OCI-LY7 (cell line): ENCODE results near the gene SYNDIG1L. TPM values are rescaled to one million over a fixed set of nuclear protein-coding genes. Genes with fewer than 3 reads are reported as not detected.
"Not testable (repeated sequence)": the region's sequence is repeated elsewhere in the genome, so short reads cannot be mapped to it uniquely, and the experiment has no call there.

Source experiments
- BruUV-seq: library from RNA; stranded (reverse); fragments of 400-500 nt; replicated peaks from 2 replicates; lab custom pipeline; 2021; lab: Mats Ljungman, UMichigan
- CTCF ChIA-PET: fragments of 300-600 bp; sonication (Branson Sonifier 250); formaldehyde crosslinking; loops from one replicate; lab custom pipeline; 2022; ENCODE audit warnings: antibody characterized with exemption; ENCODE audit not compliant: unreplicated experiment; lab: Charles Lee
- POLR2A ChIA-PET: fragments of 300-600 bp; sonication (Branson Sonifier 250); formaldehyde crosslinking; loops from one replicate; lab custom pipeline; 2022; ENCODE audit warnings: antibody characterized with exemption; lab: Charles Lee
- DNase-seq: peaks from one replicate; pipeline ENCODE4 v3.0.0-alpha.2; 2015; ENCODE audit warnings: low spot score
- H2AFZ ChIP-seq: fragments of 200-600 bp; sonication (generic), shearing (Covaris generic); 2 replicates; pipeline ENCODE4 v1.6.1; 2014; ENCODE audit warnings: mild to moderate bottlenecking, antibody characterized with exemption, low read length, moderate library complexity
- H3K27ac ChIP-seq: fragments of 200-600 bp; sonication (generic); 2 replicates; pipeline ENCODE4 v1.5.1; 2014; ENCODE audit warnings: mixed run types, low read depth, mild to moderate bottlenecking, moderate library complexity, low read length, inconsistent platforms; ENCODE audit not compliant: poor library complexity, severe bottlenecking
- H3K36me3 ChIP-seq: fragments of 200-600 bp; sonication (generic); 2 replicates; pipeline ENCODE4 v1.6.1; 2014; ENCODE audit warnings: mild to moderate bottlenecking, antibody characterized with exemption, low read length, moderate library complexity, mixed read lengths; ENCODE audit not compliant: insufficient read depth
- H3K4me1 ChIP-seq: fragments of 200-600 bp; sonication (generic); 2 replicates; pipeline ENCODE4 v1.5.1; 2014; ENCODE audit warnings: mild to moderate bottlenecking, low read length; ENCODE audit not compliant: insufficient read depth, poor library complexity, severe bottlenecking
- H3K4me2 ChIP-seq: fragments of 200-600 bp; sonication (generic); 2 replicates; pipeline ENCODE4 v1.6.1; 2014; ENCODE audit warnings: mild to moderate bottlenecking, low read length
- H3K4me3 ChIP-seq: fragments of 200-600 bp; sonication (generic); 2 replicates; pipeline ENCODE4 v1.5.1; 2014; ENCODE audit warnings: mild to moderate bottlenecking, low read depth, low read length; ENCODE audit not compliant: poor library complexity, severe bottlenecking
- H3K79me2 ChIP-seq: fragments of 200-600 bp; sonication (generic); 2 replicates; pipeline ENCODE4 v1.6.1; 2016; ENCODE audit warnings: low read depth, mild to moderate bottlenecking, low read length, moderate library complexity, mixed read lengths; ENCODE audit not compliant: insufficient read depth
- H3K9me2 ChIP-seq: fragments of 200-600 bp; sonication (generic); 2 replicates; pipeline ENCODE4 v1.6.1; 2016; ENCODE audit warnings: mild to moderate bottlenecking, low read length, mixed read lengths; ENCODE audit not compliant: insufficient read depth
- H3K9me3 ChIP-seq: fragments of 200-600 bp; sonication (generic); 2 replicates; pipeline ENCODE4 v1.6.1; 2014; ENCODE audit warnings: mild to moderate bottlenecking, mixed run types, low read length, mixed read lengths
- H4K20me1 ChIP-seq: fragments of 200-600 bp; sonication (generic); 2 replicates; pipeline ENCODE4 v1.6.1; 2014; ENCODE audit warnings: mild to moderate bottlenecking, antibody characterized with exemption, low read length, moderate library complexity, mixed read lengths; ENCODE audit not compliant: insufficient read depth
- CTCF ChIP-seq: fragments of 200-600 bp; sonication (generic); conservative IDR thresholded peaks from 2 replicates; pipeline ENCODE4 v1.5.1; 2014; ENCODE audit warnings: mild to moderate bottlenecking, antibody characterized with exemption, low read length, moderate library complexity, mixed read lengths
- EZH2phosphoT487 ChIP-seq: fragments of 200-600 bp; sonication (generic); IDR thresholded peaks from 2 replicates; pipeline ENCODE4 v1.6.1; 2018; ENCODE audit warnings: low read depth, borderline replicate concordance, mild to moderate bottlenecking, mixed run types, antibody characterized with exemption, low read length, moderate library complexity, mixed read lengths
- intact Hi-C: fragments of 100-400 bp; cut with micrococcal nuclease; formaldehyde crosslinking; loops from one replicate; pipeline ENCODE4 v1.10.0; 2022; ENCODE audit not compliant: unreplicated experiment
- total RNA-seq, 2 experiments: library from RNA; depleted of rRNA in 1 of 2; stranded (reverse); fragments of >200 nt in 1 of 2; shearing (Covaris generic) in 1 of 2; gene quantifications; 2 replicates each; pipeline ENCODE4 v1.2.3, GENCODE V29; 2014 to 2022

SYNDIG1L gene
- total RNA-seq, 2 experiments from 2014 or later: not detected

GRCh38 chr14:74394549-74394948, 31.5 kb downstream of the SYNDIG1L start:
- H3K9me3 ChIP-seq: no peaks in the 10 kb centered on the region
- no peak overlapping the region for H2AFZ ChIP-seq
- H3K27ac ChIP-seq: no peak overlapping the region
- intact Hi-C loops: no loop called here
- no peak overlapping the region for H3K4me2 ChIP-seq
- no peaks in the 10 kb centered on the region for H3K9me2 ChIP-seq
- no peak for TF ChIP-seq EZH2phosphoT487
- no peak overlapping the region for H3K4me3 ChIP-seq
- ChIA-PET POLR2A (interaction anchor here (0.6 kb wide), 1 partner anchor 73 kb away, joined by 3 read pairs; no protein-coding TSS in a partner anchor), CTCF (no interaction called here)
- H3K36me3 ChIP-seq: no peaks in the 10 kb centered on the region
- no peaks in the 10 kb centered on the region for H3K79me2 ChIP-seq
- no TSS peak for BruUV-seq
- H3K4me1 ChIP-seq: no peaks in the 10 kb centered on the region
- no peaks in the 10 kb centered on the region for H4K20me1 ChIP-seq
- no peak for DNase-seq

GRCh38 chr14:74392616-74393570, 33.1 kb downstream of the SYNDIG1L start:
- Histone ChIP-seq H3K4me3 (no peak overlapping the region), H2AFZ (no peak overlapping the region), H4K20me1 (no peaks in the 10 kb centered on the region), H3K27ac (no peak overlapping the region), H3K4me2 (no peak overlapping the region), H3K36me3 (no peaks in the 10 kb centered on the region), H3K79me2 (no peaks in the 10 kb centered on the region), H3K4me1 (no peaks in the 10 kb centered on the region), H3K9me3 (no peaks in the 10 kb centered on the region), H3K9me2 (no peaks in the 10 kb centered on the region)
- TF ChIP-seq EZH2phosphoT487 (no peak), CTCF (no peak)
- CTCF ChIA-PET: no interaction called here
- intact Hi-C loops: no loop called here
- POLR2A ChIA-PET: interaction anchor here (0.5 to 0.9 kb wide), 2 partner anchors 8 to 38 kb away, joined by 3 read pairs; no protein-coding TSS in a partner anchor
- BruUV-seq: no TSS peak
- no peak for DNase-seq

GRCh38 chr14:74391479-74391878, 34.5 kb downstream of the SYNDIG1L start:
- H3K4me2 ChIP-seq: no peak overlapping the region
- no peaks in the 10 kb centered on the region for H3K79me2 ChIP-seq
- no peaks in the 10 kb centered on the region for H3K9me3 ChIP-seq
- no peaks in the 10 kb centered on the region for H3K36me3 ChIP-seq
- ChIA-PET POLR2A (interaction anchor here (0.7 to 1.1 kb wide), 2 partner anchors 10 to 309 kb away, joined by 4 to 5 read pairs; no protein-coding TSS in a partner anchor), CTCF (no interaction called here)
- DNase-seq: no peak
- H3K4me3 ChIP-seq: no peak overlapping the region
- intact Hi-C loops: no loop called here
- TF ChIP-seq CTCF (no peak), EZH2phosphoT487 (no peak)
- H3K27ac ChIP-seq: no peak overlapping the region
- no peak overlapping the region for H2AFZ ChIP-seq
- H3K4me1 ChIP-seq: no peaks in the 10 kb centered on the region
- no peaks in the 10 kb centered on the region for H3K9me2 ChIP-seq
- H4K20me1 ChIP-seq: no peaks in the 10 kb centered on the region
- BruUV-seq: no TSS peak

- H3K4me1 ChIP-seq, H3K27ac ChIP-seq, H3K4me2 ChIP-seq, POLR2A ChIA-PET, intact Hi-C loops, H3K79me2 ChIP-seq, H4K20me1 ChIP-seq, H3K9me2 ChIP-seq, H3K4me3 ChIP-seq, H3K9me3 ChIP-seq, CTCF ChIA-PET, H2AFZ ChIP-seq, BruUV-seq, DNase-seq, H3K36me3 ChIP-seq: not testable (repeated sequence)
These were observed 35.5 kb downstream of the SYNDIG1L start for GRCh38 chr14:74390505-74390904.
